Panc1 (cell line): ENCODE data around the gene RACK1. TPM values are rescaled to one million over a fixed set of nuclear protein-coding genes. Genes with fewer than 3 reads are reported as not detected.

Source experiments
- ATAC-seq: fragments of 200-7000 bp; cut with Tn5 transposase; 2 replicates; pipeline ENCODE4 v1.9.1; 2020; ENCODE audit warnings: mild to moderate bottlenecking, moderate library complexity
- BruUV-seq: library from RNA; stranded (reverse); fragments of 400-500 nt; replicated peaks from 2 replicates; lab custom pipeline; 2021; lab: Mats Ljungman, UMichigan
- CTCF ChIA-PET: fragments of 300-600 bp; sonication (Branson Sonifier 250); formaldehyde crosslinking; loops from one replicate; lab custom pipeline; 2022; ENCODE audit warnings: antibody characterized with exemption; lab: Charles Lee
- POLR2A ChIA-PET: fragments of 300-600 bp; sonication (Branson Sonifier 250); formaldehyde crosslinking; loops from one replicate; lab custom pipeline; 2022; ENCODE audit warnings: antibody characterized with exemption; lab: Charles Lee
- DNase-seq: peaks from one replicate; pipeline ENCODE4 v3.0.0-alpha.2; 2010; ENCODE audit warnings: low read depth, low spot score
- H3K27ac ChIP-seq: 2 replicates; pipeline ENCODE4 v1.5.1; 2011; ENCODE audit warnings: mild to moderate bottlenecking, low read length, inconsistent platforms
- H3K27me3 ChIP-seq: fragments of 200-500 bp; sonication (Bioruptor generic); 2 replicates; pipeline ENCODE4 v1.6.0; 2014; ENCODE audit warnings: low read length, inconsistent platforms; ENCODE audit not compliant: control insufficient read depth, insufficient read depth
- H3K36me3 ChIP-seq: fragments of 200-500 bp; sonication (Bioruptor generic); 2 replicates; pipeline ENCODE4 v1.5.1; 2014; ENCODE audit warnings: inconsistent platforms, mild to moderate bottlenecking, low read length, moderate library complexity; ENCODE audit not compliant: control insufficient read depth, insufficient read depth
- H3K4me1 ChIP-seq: 2 replicates; pipeline ENCODE4 v1.5.1; 2011; ENCODE audit warnings: inconsistent platforms, mild to moderate bottlenecking, low read length, moderate library complexity; ENCODE audit not compliant: control insufficient read depth, insufficient read depth
- H3K4me3 ChIP-seq, 2 experiments: 2 replicates each; pipeline ENCODE4 v1.5.1; 2011 to 2012; ENCODE audit warnings: low read depth in 2 of 2, low read length in 2 of 2, mild to moderate bottlenecking in 2 of 2, inconsistent platforms in 1 of 2, moderate library complexity in 1 of 2
- H3K9me3 ChIP-seq: fragments of 200-500 bp; sonication (Bioruptor generic); 2 replicates; pipeline ENCODE4 v1.5.1; 2014; ENCODE audit warnings: low read depth, mild to moderate bottlenecking, inconsistent platforms, low read length, moderate library complexity; ENCODE audit not compliant: control insufficient read depth, insufficient read depth
- POLR2AphosphoS5 ChIP-seq: IDR thresholded peaks from 2 replicates; pipeline ENCODE4 v1.6.1; 2012; ENCODE audit warnings: mild to moderate bottlenecking, low read depth, low read length, moderate library complexity
- SIN3A ChIP-seq: IDR thresholded peaks from 2 replicates; pipeline ENCODE4 v1.6.1; 2012; ENCODE audit warnings: low read depth, mild to moderate bottlenecking, low read length, moderate library complexity, borderline replicate concordance; ENCODE audit not compliant: insufficient read depth
- TCF7L2 ChIP-seq: IDR thresholded peaks from 2 replicates; pipeline ENCODE4 v1.6.1; 2011; ENCODE audit warnings: mild to moderate bottlenecking, low read depth, low read length, inconsistent platforms
- in situ Hi-C: cut with HindIII; loops from 2 replicates; pipeline ENCODE4 v1.10.0; 2016; ENCODE audit warnings: low sequenced_read_pairs, low pct_unique_long_range_greater_than_20kb
- intact Hi-C: fragments of 100-400 bp; cut with micrococcal nuclease; formaldehyde crosslinking; loops from one replicate; pipeline ENCODE4 v1.10.0; 2022; ENCODE audit not compliant: unreplicated experiment
- total RNA-seq: library from RNA; stranded (reverse); gene quantifications from one replicate; pipeline ENCODE4 v1.2.1, GENCODE V29; 2021; ENCODE audit not compliant: unreplicated experiment
- TF ChIP-seq, protein P1 (sequence below), 2 experiments: IDR thresholded peaks; 2 replicates each; pipeline ENCODE4 v1.6.1; 2011 to 2012; ENCODE audit warnings: low read depth in 2 of 2, control low read depth in 1 of 2, low read length in 1 of 2, mild to moderate bottlenecking in 1 of 2, moderate library complexity in 1 of 2; ENCODE audit not compliant: insufficient read depth in 1 of 2
- TF ChIP-seq, protein P2 (sequence below): fragments of 450-650 bp; IDR thresholded peaks from 2 replicates; pipeline ENCODE4 v1.5.1; 2017; ENCODE audit warnings: mild to moderate bottlenecking

The RACK1 gene
- total RNA-seq, 1 experiment from 2014 or later = 1,623 TPM

- POLR2A ChIA-PET = interaction anchor here (0.5 kb wide), 1 partner anchor 9 kb away, joined by 5 read pairs; no protein-coding TSS in a partner anchor
- Histone ChIP-seq H3K27me3 (no peaks in the 10 kb centered on the region), H3K4me3 (peak overlapping the region; percentile 71 to 78), H3K27ac (peak overlapping the region; percentile 90), H3K4me1 (peaks cover 15% of the 10 kb centered on the region), H3K36me3 (peaks cover 3% of the 10 kb centered on the region), H3K9me3 (no peaks in the 10 kb centered on the region)
- DNase-seq (no peak), ATAC-seq (peak; percentile 82)
- CTCF ChIA-PET = no interaction called here
- intact Hi-C loops = no loop called here
- in situ Hi-C loops = no loop called here
- no peak for TF ChIP-seq TCF7L2
- TF ChIP-seq SIN3A = peak; percentile 55; the same call in 1 of the 2 replicates
- TF ChIP-seq, protein P1, sequence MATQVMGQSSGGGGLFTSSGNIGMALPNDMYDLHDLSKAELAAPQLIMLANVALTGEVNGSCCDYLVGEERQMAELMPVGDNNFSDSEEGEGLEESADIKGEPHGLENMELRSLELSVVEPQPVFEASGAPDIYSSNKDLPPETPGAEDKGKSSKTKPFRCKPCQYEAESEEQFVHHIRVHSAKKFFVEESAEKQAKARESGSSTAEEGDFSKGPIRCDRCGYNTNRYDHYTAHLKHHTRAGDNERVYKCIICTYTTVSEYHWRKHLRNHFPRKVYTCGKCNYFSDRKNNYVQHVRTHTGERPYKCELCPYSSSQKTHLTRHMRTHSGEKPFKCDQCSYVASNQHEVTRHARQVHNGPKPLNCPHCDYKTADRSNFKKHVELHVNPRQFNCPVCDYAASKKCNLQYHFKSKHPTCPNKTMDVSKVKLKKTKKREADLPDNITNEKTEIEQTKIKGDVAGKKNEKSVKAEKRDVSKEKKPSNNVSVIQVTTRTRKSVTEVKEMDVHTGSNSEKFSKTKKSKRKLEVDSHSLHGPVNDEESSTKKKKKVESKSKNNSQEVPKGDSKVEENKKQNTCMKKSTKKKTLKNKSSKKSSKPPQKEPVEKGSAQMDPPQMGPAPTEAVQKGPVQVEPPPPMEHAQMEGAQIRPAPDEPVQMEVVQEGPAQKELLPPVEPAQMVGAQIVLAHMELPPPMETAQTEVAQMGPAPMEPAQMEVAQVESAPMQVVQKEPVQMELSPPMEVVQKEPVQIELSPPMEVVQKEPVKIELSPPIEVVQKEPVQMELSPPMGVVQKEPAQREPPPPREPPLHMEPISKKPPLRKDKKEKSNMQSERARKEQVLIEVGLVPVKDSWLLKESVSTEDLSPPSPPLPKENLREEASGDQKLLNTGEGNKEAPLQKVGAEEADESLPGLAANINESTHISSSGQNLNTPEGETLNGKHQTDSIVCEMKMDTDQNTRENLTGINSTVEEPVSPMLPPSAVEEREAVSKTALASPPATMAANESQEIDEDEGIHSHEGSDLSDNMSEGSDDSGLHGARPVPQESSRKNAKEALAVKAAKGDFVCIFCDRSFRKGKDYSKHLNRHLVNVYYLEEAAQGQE (IDR thresholded peaks at IDR 0.05; ENCODE audit: insufficient read depth in 1 of 2, low read depth in 2 of 2, low read length in 1 of 2) = no peak
- TF ChIP-seq POLR2AphosphoS5 = peak; percentile 93
- TF ChIP-seq, protein P2, sequence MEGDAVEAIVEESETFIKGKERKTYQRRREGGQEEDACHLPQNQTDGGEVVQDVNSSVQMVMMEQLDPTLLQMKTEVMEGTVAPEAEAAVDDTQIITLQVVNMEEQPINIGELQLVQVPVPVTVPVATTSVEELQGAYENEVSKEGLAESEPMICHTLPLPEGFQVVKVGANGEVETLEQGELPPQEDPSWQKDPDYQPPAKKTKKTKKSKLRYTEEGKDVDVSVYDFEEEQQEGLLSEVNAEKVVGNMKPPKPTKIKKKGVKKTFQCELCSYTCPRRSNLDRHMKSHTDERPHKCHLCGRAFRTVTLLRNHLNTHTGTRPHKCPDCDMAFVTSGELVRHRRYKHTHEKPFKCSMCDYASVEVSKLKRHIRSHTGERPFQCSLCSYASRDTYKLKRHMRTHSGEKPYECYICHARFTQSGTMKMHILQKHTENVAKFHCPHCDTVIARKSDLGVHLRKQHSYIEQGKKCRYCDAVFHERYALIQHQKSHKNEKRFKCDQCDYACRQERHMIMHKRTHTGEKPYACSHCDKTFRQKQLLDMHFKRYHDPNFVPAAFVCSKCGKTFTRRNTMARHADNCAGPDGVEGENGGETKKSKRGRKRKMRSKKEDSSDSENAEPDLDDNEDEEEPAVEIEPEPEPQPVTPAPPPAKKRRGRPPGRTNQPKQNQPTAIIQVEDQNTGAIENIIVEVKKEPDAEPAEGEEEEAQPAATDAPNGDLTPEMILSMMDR = no peak
- no TSS peak for BruUV-seq
These were observed 17.8 kb upstream of the RACK1 start for GRCh38 chr5:181261320-181262049.

- BruUV-seq = no TSS peak
- ATAC-seq = peak; percentile 89
- Histone ChIP-seq H3K27ac (peak within 1 kb of the TSS; percentile 90), H3K9me3 (no peaks in the 10 kb centered on the region), H3K4me1 (peaks cover 19% of the 10 kb centered on the region), H3K27me3 (no peaks in the 10 kb centered on the region), H3K4me3 (peak within 1 kb of the TSS; percentile 71 to 78), H3K36me3 (peaks cover 4% of the 10 kb centered on the region)
- ChIA-PET POLR2A (interaction anchor here (0.5 to 1.3 kb wide), 2 partner anchors 8 to 15 kb away, joined by 3 to 5 read pairs; no protein-coding TSS in a partner anchor), CTCF (no interaction called here)
- intact Hi-C loops (no loop called here), in situ Hi-C loops (no loop called here)
- no peak for DNase-seq
- TF ChIP-seq POLR2AphosphoS5 = peak; percentile 64; the same call in 1 of the 2 replicates
- TF ChIP-seq, protein P2 = no peak
- TF ChIP-seq TCF7L2 = peak; percentile 92
- peak; percentile 78; the same call in 1 of the 2 replicates for TF ChIP-seq SIN3A
- TF ChIP-seq, protein P1 (IDR thresholded peaks at IDR 0.05; ENCODE audit: insufficient read depth in 1 of 2, low read depth in 2 of 2, low read length in 1 of 2) = peak in 1 of 2 experiments; percentile 26; a peak in 1 of 4 replicates
These were observed 17.1 kb upstream of the RACK1 start, which contains the start of gene TRIM52 for GRCh38 chr5:181260720-181261319. TRIM52 (minus strand) TSS chr5:181261143; CDS start chr5:181260813, 330 bp downstream.
